SU-DHL-6 (cell line): ENCODE measurements around the gene OSBPL10.

Experiments
- EZH2phosphoT487 ChIP-seq: fragments of 200-600 bp; sonication (generic), shearing (Covaris generic); conservative IDR thresholded peaks from 2 replicates; pipeline ENCODE4 v1.6.1; 2018; ENCODE audit warnings: mild to moderate bottlenecking, antibody characterized with exemption, low read length, moderate library complexity, mixed read lengths
- TF ChIP-seq, protein P1 (sequence below): fragments of 200-600 bp; sonication (generic); IDR thresholded peaks from one replicate; pipeline ENCODE4 v1.5.1; 2017; ENCODE audit warnings: antibody characterized with exemption, mild to moderate bottlenecking, low read length, moderate library complexity; ENCODE audit not compliant: insufficient read depth, poor library complexity, severe bottlenecking

DNA sequence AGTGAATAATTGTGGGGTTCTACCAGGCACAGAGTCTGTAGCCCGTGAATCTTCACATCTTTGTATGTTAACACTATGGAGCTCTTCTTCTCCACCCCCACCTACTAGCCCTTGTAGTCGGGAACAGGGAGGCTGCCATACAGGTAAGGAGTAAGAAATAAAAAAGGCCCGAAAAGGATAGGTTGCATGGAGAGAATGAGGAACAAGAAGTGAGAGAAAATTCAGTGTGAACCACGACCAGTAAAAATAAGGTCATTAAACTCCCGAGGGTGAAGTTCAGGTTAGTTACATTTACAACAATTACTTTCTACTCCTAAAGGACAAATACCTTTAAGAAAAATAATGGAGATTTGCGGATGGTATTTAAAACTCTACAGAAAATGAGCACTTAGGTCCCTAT lies 53.3 kb downstream of the OSBPL10 start:
- TF ChIP-seq, protein P1, sequence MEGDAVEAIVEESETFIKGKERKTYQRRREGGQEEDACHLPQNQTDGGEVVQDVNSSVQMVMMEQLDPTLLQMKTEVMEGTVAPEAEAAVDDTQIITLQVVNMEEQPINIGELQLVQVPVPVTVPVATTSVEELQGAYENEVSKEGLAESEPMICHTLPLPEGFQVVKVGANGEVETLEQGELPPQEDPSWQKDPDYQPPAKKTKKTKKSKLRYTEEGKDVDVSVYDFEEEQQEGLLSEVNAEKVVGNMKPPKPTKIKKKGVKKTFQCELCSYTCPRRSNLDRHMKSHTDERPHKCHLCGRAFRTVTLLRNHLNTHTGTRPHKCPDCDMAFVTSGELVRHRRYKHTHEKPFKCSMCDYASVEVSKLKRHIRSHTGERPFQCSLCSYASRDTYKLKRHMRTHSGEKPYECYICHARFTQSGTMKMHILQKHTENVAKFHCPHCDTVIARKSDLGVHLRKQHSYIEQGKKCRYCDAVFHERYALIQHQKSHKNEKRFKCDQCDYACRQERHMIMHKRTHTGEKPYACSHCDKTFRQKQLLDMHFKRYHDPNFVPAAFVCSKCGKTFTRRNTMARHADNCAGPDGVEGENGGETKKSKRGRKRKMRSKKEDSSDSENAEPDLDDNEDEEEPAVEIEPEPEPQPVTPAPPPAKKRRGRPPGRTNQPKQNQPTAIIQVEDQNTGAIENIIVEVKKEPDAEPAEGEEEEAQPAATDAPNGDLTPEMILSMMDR = no peak
- TF ChIP-seq EZH2phosphoT487 = no peak
